SU-DHL-6 (cell line): ENCODE data around the gene CEP192.

Source experiments
- H2AFZ ChIP-seq: fragments of 200-600 bp; sonication (generic); 2 replicates; pipeline ENCODE4 v1.6.1; 2014; ENCODE audit warnings: low read depth, mild to moderate bottlenecking, moderate library complexity, mixed read lengths, antibody characterized with exemption, low read length; ENCODE audit not compliant: severe bottlenecking
- H3F3A ChIP-seq: fragments of 200-600 bp; shearing (Covaris generic); 2 replicates; pipeline ENCODE4 v1.6.0; 2016; ENCODE audit warnings: antibody characterized with exemption, mild to moderate bottlenecking; ENCODE audit not compliant: insufficient read depth
- H3K27ac ChIP-seq: fragments of 200-600 bp; sonication (generic); 2 replicates; pipeline ENCODE4 v1.5.1; 2016; ENCODE audit warnings: low read depth, mild to moderate bottlenecking, low read length, moderate library complexity, mixed read lengths
- H3K27me3 ChIP-seq: fragments of 200-600 bp; sonication (generic), shearing (Covaris generic); 2 replicates; pipeline ENCODE4 v1.6.0; 2014; ENCODE audit warnings: mild to moderate bottlenecking, low read length
- H3K36me3 ChIP-seq: fragments of 200-600 bp; sonication (generic); 2 replicates; pipeline ENCODE4 v1.6.1; 2014; ENCODE audit warnings: mild to moderate bottlenecking, low read length, mixed read lengths
- H3K4me2 ChIP-seq: fragments of 300-600, 200-600 bp; shearing (Covaris generic), sonication (generic); 2 replicates; pipeline ENCODE4 v1.6.0; 2014; ENCODE audit warnings: low read length, low read depth, mild to moderate bottlenecking; ENCODE audit not compliant: poor library complexity, severe bottlenecking
- H3K4me3 ChIP-seq: fragments of 200-600 bp; sonication (generic); 2 replicates; pipeline ENCODE4 v1.5.1; 2014; ENCODE audit warnings: antibody characterized with exemption, low read length, mild to moderate bottlenecking, mixed read lengths; ENCODE audit not compliant: insufficient read depth, poor library complexity, severe bottlenecking
- H3K79me2 ChIP-seq: fragments of 200-600 bp; sonication (generic); 2 replicates; pipeline ENCODE4 v1.6.1; 2014; ENCODE audit warnings: mild to moderate bottlenecking, low read length, moderate library complexity; ENCODE audit not compliant: insufficient read depth
- H3K9ac ChIP-seq: fragments of 200-600 bp; sonication (generic); 2 replicates; pipeline ENCODE4 v1.7.0; 2014; ENCODE audit warnings: mild to moderate bottlenecking, low read length
- H3K9me2 ChIP-seq: fragments of 200-600 bp; sonication (generic); replicated peaks from 2 replicates; pipeline ENCODE4 v1.6.1; 2014; ENCODE audit warnings: low read length; ENCODE audit not compliant: insufficient read depth
- H3K9me3 ChIP-seq: fragments of 200-600 bp; sonication (generic); 2 replicates; pipeline ENCODE4 v1.6.1; 2014; ENCODE audit warnings: low read length, mixed read lengths; ENCODE audit not compliant: insufficient read depth
- H4K20me1 ChIP-seq: fragments of 200-600 bp; sonication (generic); 2 replicates; pipeline ENCODE4 v1.6.1; 2014; ENCODE audit warnings: low read depth, mild to moderate bottlenecking, antibody characterized with exemption, low read length, moderate library complexity, mixed read lengths
- CTCF ChIP-seq: fragments of 200-600 bp; sonication (generic); IDR thresholded peaks from one replicate; pipeline ENCODE4 v1.5.1; 2017; ENCODE audit warnings: antibody characterized with exemption, mild to moderate bottlenecking, low read length, moderate library complexity; ENCODE audit not compliant: insufficient read depth, poor library complexity, severe bottlenecking
- EZH2phosphoT487 ChIP-seq: fragments of 200-600 bp; sonication (generic), shearing (Covaris generic); conservative IDR thresholded peaks from 2 replicates; pipeline ENCODE4 v1.6.1; 2018; ENCODE audit warnings: mild to moderate bottlenecking, antibody characterized with exemption, low read length, moderate library complexity, mixed read lengths

Gene CEP192

GRCh38 chr18:13014232-13014631 lies 23.1 kb downstream of the CEP192 start:
- TF ChIP-seq EZH2phosphoT487 (no peak), CTCF (no peak)
- H3K4me3 ChIP-seq, result no peak overlapping the region

GRCh38 chr18:13014818-13015217 lies 23.7 kb downstream of the CEP192 start:
- H3K4me2 ChIP-seq, result no peak overlapping the region
- H3K27ac ChIP-seq, result no peak overlapping the region
- no peak overlapping the region for H3K4me3 ChIP-seq
- no peaks in the 10 kb centered on the region for H4K20me1 ChIP-seq
- no peaks in the 10 kb centered on the region for H3K9me3 ChIP-seq
- no peaks in the 10 kb centered on the region for H3K9me2 ChIP-seq
- no peak for TF ChIP-seq CTCF
- TF ChIP-seq EZH2phosphoT487, result no peak
- H3K79me2 ChIP-seq, result no peaks in the 10 kb centered on the region; the same call in 1 of the 2 replicates
- no peaks in the 10 kb centered on the region for H3F3A ChIP-seq
- no peaks in the 10 kb centered on the region for H3K27me3 ChIP-seq
- no peak overlapping the region for H3K9ac ChIP-seq
- H3K36me3 ChIP-seq, result peaks cover 30% of the 10 kb centered on the region; the same call in 1 of the 2 replicates
- no peak overlapping the region for H2AFZ ChIP-seq

More at GRCh38 chr18:13014232-13014631, 23.1 kb downstream of the CEP192 start:
- Histone ChIP-seq H3K9me2 (no peaks in the 10 kb centered on the region), H3K27me3 (no peaks in the 10 kb centered on the region), H3K4me2 (no peak overlapping the region), H2AFZ (no peak overlapping the region), H3K9me3 (no peaks in the 10 kb centered on the region), H3K9ac (no peak overlapping the region), H3F3A (no peaks in the 10 kb centered on the region), H3K27ac (no peak overlapping the region), H3K79me2 (no peaks in the 10 kb centered on the region; the same call in 1 of the 2 replicates), H3K36me3 (peaks cover 29% of the 10 kb centered on the region; the same call in 1 of the 2 replicates), H4K20me1 (no peaks in the 10 kb centered on the region)

- H2AFZ ChIP-seq, result no peak overlapping the region
- H3K9ac ChIP-seq, result no peak overlapping the region
- peaks cover 10% of the 10 kb centered on the region; the same call in 1 of the 2 replicates for H3K79me2 ChIP-seq
- peaks cover 47% of the 10 kb centered on the region for H3K36me3 ChIP-seq
- no peaks in the 10 kb centered on the region for H3K9me3 ChIP-seq
- no peak for TF ChIP-seq CTCF
- no peaks in the 10 kb centered on the region for H3K9me2 ChIP-seq
- H3K27ac ChIP-seq, result no peak overlapping the region
- H4K20me1 ChIP-seq, result no peaks in the 10 kb centered on the region
- H3F3A ChIP-seq, result no peaks in the 10 kb centered on the region
- H3K27me3 ChIP-seq, result no peaks in the 10 kb centered on the region
- H3K4me2 ChIP-seq, result no peak overlapping the region
- no peak overlapping the region for H3K4me3 ChIP-seq
Measured at GRCh38 chr18:13017247-13017875, 26.2 kb downstream of the CEP192 start.
